Forelimb muscle (tissue), 1 donor: Measurements from ENCODE around the gene BTG1. TPM values are rescaled to one million over a fixed set of nuclear protein-coding genes. Genes with fewer than 3 reads are reported as not detected.
"Not testable (repeated sequence)": the region's sequence is repeated elsewhere in the genome, so short reads cannot be mapped to it uniquely, and the experiment has no call there.

Source experiments
- DNase-seq: peaks from one replicate; pipeline ENCODE4 v3.0.0-alpha.2; 2013; ENCODE audit warnings: low read depth
- polyA plus RNA-seq: library from polyadenylated mRNA; unstranded; fragments of 120-200 nt; gene quantifications from one replicate; pipeline ENCODE4 v1.2.1, GENCODE V29; 2013; ENCODE audit not compliant: insufficient read length

Gene BTG1
- polyA plus RNA-seq, 1 donor = 50.2 TPM

GRCh38 chr12:92098594-92099380 lies 46.9 kb downstream of the BTG1 start:
- no peak for DNase-seq

GRCh38 chr12:92096346-92097136 lies 49.1 kb downstream of the BTG1 start:
- no peak for DNase-seq

DNA sequence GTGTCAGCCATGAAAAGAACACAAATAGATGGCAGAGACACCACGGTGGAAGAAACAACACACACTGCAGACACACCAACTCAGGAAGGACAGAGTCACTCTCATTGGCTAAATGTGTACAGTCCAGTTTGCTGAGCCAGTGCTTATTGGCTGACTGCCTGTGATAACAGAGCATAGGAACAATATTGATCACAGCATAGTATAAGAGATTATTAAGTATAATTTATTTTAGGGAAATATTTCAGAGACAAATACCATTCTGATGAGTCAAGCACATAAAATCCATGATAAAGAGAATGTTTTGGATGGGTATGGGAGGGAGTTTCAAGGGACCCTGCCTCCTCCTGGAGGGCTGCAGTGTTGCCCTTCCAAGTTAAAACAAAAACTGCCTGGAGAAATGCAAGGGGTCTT lies 50.9 kb downstream of the BTG1 start:
- no peak for DNase-seq

DNA sequence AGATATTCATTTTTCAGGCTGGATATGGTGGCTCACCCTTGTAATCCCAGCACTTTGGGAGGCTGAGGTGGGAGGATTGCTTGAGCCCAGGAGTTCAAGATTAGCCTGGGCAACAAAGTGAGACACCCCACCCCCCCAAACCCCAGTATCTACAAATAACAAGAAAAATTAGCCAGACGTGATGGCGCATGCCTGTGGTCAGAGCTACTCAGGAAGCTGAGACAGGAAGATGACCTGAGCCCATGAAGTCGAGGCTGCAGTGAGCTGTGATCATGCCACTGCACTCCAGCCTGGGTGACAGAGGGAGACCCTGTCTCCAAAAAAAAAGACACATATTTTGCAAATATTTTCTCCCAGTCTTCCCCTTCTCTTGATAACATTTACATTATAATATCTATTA lies 51.3 kb downstream of the BTG1 start:
- DNase-seq = not testable (repeated sequence)
